HEK293T (cell line): ENCODE measurements around the gene NFYC.

Source experiments
- CTCF ChIA-PET: fragments of 350-600 bp; formaldehyde crosslinking; extraction: SDS; loops from one replicate; lab custom pipeline; 2021; ENCODE audit warnings: antibody characterized with exemption, inconsistent platforms; lab: Yijun Ruan, JAX
- POLR2A ChIA-PET: fragments of 350-600 bp; formaldehyde crosslinking; extraction: SDS; loops from one replicate; lab custom pipeline; 2020; ENCODE audit warnings: antibody characterized with exemption, inconsistent platforms; lab: Yijun Ruan, JAX
- DNase-seq: peaks from one replicate; pipeline ENCODE4 v3.0.0; 2012; ENCODE audit warnings: mixed read lengths; ENCODE audit errors: extremely low spot score
- ARNT ChIP-seq: fragments of 450-650 bp; IDR thresholded peaks from 2 replicates; pipeline ENCODE4 v1.6.1; 2017; ENCODE audit warnings: mild to moderate bottlenecking
- BHLHE40 ChIP-seq: fragments of 450-650 bp; IDR thresholded peaks from 2 replicates; pipeline ENCODE4 v1.6.1; 2016; ENCODE audit warnings: mild to moderate bottlenecking, moderate library complexity, borderline replicate concordance
- CTBP1 ChIP-seq: fragments of 450-650 bp; IDR thresholded peaks from 2 replicates; pipeline ENCODE4 v1.6.1; 2016; ENCODE audit warnings: borderline replicate concordance
- ELF4 ChIP-seq: fragments of 450-650 bp; IDR thresholded peaks from 2 replicates; pipeline ENCODE4 v1.6.1; 2017; ENCODE audit warnings: antibody characterized with exemption
- FOXA1 ChIP-seq: fragments of 450-650 bp; IDR thresholded peaks from 2 replicates; pipeline ENCODE4 v1.6.1; 2016; ENCODE audit warnings: mild to moderate bottlenecking
- FOXK2 ChIP-seq: fragments of 450-650 bp; IDR thresholded peaks from 2 replicates; pipeline ENCODE4 v1.6.1; 2016; ENCODE audit warnings: mild to moderate bottlenecking
- FOXM1 ChIP-seq: fragments of 450-650 bp; IDR thresholded peaks from 2 replicates; pipeline ENCODE4 v1.6.1; 2017; ENCODE audit warnings: mild to moderate bottlenecking, borderline replicate concordance
- HDGF ChIP-seq: fragments of 450-650 bp; IDR thresholded peaks from 2 replicates; pipeline ENCODE4 v1.6.1; 2017; ENCODE audit warnings: antibody characterized with exemption, borderline replicate concordance
- L3MBTL2 ChIP-seq: fragments of 450-650 bp; conservative IDR thresholded peaks from 2 replicates; pipeline ENCODE4 v1.6.1; 2016; ENCODE audit warnings: mild to moderate bottlenecking
- LEF1 ChIP-seq: fragments of 450-650 bp; IDR thresholded peaks from 2 replicates; pipeline ENCODE4 v1.6.1; 2017; ENCODE audit warnings: mild to moderate bottlenecking, borderline replicate concordance
- NFRKB ChIP-seq: fragments of 450-650 bp; IDR thresholded peaks from 2 replicates; pipeline ENCODE4 v1.6.1; 2016; ENCODE audit warnings: mild to moderate bottlenecking, moderate library complexity
- PKNOX1 ChIP-seq: fragments of 450-650 bp; IDR thresholded peaks from 2 replicates; pipeline ENCODE4 v1.6.1; 2016
- SP1 ChIP-seq: fragments of 450-650 bp; IDR thresholded peaks from 2 replicates; pipeline ENCODE4 v1.6.1; 2017
- SUZ12 ChIP-seq: fragments of 450-650 bp; IDR thresholded peaks from 2 replicates; pipeline ENCODE4 v1.6.1; 2016; ENCODE audit warnings: mild to moderate bottlenecking
- TARDBP ChIP-seq: fragments of 450-650 bp; IDR thresholded peaks from 2 replicates; pipeline ENCODE4 v1.6.1; 2016
- ZNF384 ChIP-seq: fragments of 450-650 bp; IDR thresholded peaks from 2 replicates; pipeline ENCODE4 v1.6.1; 2016

The NFYC gene

GRCh38 chr1:40788561-40789341 is 97.2 kb downstream of the NFYC start:
- DNase-seq = no peak
- POLR2A ChIA-PET = no interaction called here
- TF ChIP-seq FOXM1 (no peak), HDGF (no peak), SP1 (no peak), PKNOX1 (no peak), ARNT (no peak), FOXA1 (no peak), LEF1 (no peak), L3MBTL2 (no peak), ZNF384 (no peak)
- CTCF ChIA-PET = no interaction called here

- POLR2A ChIA-PET = interaction anchor here (1.4 kb wide), 1 partner anchor 98 kb away, joined by 4 read pairs; no protein-coding TSS in a partner anchor
- CTCF ChIA-PET = no interaction called here
- TF ChIP-seq ARNT = no peak
- no peak for TF ChIP-seq TARDBP
- TF ChIP-seq HDGF = no peak
- no peak for TF ChIP-seq ZNF384
- TF ChIP-seq FOXM1 = no peak
- TF ChIP-seq NFRKB = no peak
- TF ChIP-seq PKNOX1 = no peak
- no peak for TF ChIP-seq ELF4
- TF ChIP-seq FOXA1 = no peak
- TF ChIP-seq LEF1 = no peak
- TF ChIP-seq FOXK2 = no peak
- TF ChIP-seq CTBP1 = no peak
- TF ChIP-seq L3MBTL2 = no peak
- TF ChIP-seq SP1 = no peak
- no peak for TF ChIP-seq BHLHE40
- no peak for TF ChIP-seq SUZ12
- no peak for DNase-seq
Observed at GRCh38 chr1:40789342-40789598, 97.8 kb downstream of the NFYC start.

GRCh38 chr1:40789661-40790430 is 98.3 kb downstream of the NFYC start:
- ChIA-PET CTCF (no interaction called here), POLR2A (interaction anchor here (1.4 kb wide), 1 partner anchor 99 kb away, joined by 4 read pairs; no protein-coding TSS in a partner anchor)
- TF ChIP-seq PKNOX1 (0 out of 2 replicates have a peak, but pooled peaks have one; percentile 19), FOXM1 (no peak)
- DNase-seq = no peak

- ChIA-PET POLR2A (no interaction called here), CTCF (interaction anchor here (0.8 kb wide), 1 partner anchor 40 kb away, joined by 3 read pairs; no protein-coding TSS in a partner anchor)
- DNase-seq = no peak
- TF ChIP-seq ELF4 (no peak), HDGF (no peak), PKNOX1 (no peak), FOXM1 (no peak), TARDBP (no peak), FOXA1 (no peak), BHLHE40 (no peak), NFRKB (no peak), SP1 (no peak), CTBP1 (no peak), LEF1 (no peak), SUZ12 (no peak), ZNF384 (no peak), L3MBTL2 (no peak), FOXK2 (no peak), ARNT (no peak)
Observed at GRCh38 chr1:40792036-40792435, 100.5 kb downstream of the NFYC start.

- DNase-seq = no peak
- no peak for TF ChIP-seq LEF1
- no peak for TF ChIP-seq TARDBP
- CTCF ChIA-PET = interaction anchor here (1.1 kb wide), 1 partner anchor 19 kb away, joined by 4 read pairs; no protein-coding TSS in a partner anchor
- POLR2A ChIA-PET = no interaction called here
Observed at GRCh38 chr1:40793617-40794016, 102.1 kb downstream of the NFYC start.

- DNase-seq = no peak
- POLR2A ChIA-PET = no interaction called here
- no peak for TF ChIP-seq BHLHE40
- TF ChIP-seq FOXK2 = no peak
- TF ChIP-seq TARDBP = no peak
- no peak for TF ChIP-seq LEF1
- no peak for TF ChIP-seq ELF4
- TF ChIP-seq PKNOX1 = peak; percentile 78; the same call in 1 of the 2 replicates
- CTCF ChIA-PET = interaction anchor here (2.1 kb wide), 1 partner anchor 20 kb away, joined by 11 read pairs; no protein-coding TSS in a partner anchor
Observed at GRCh38 chr1:40794048-40794447, 102.5 kb downstream of the NFYC start.
